HG03378 (cell line): ENCODE data around the gene SLC35F1.
A peak's percentile ranks its signal among the peaks of the same experiment; 100 is the strongest.

ENCODE experiments used
- ATAC-seq: cut with Tn5 transposase; IDR thresholded peaks from one replicate; pipeline ENCODE4 v1.9.1; 2021; ENCODE audit warnings: mild to moderate bottlenecking, moderate library complexity; ENCODE audit not compliant: unreplicated experiment

The SLC35F1 gene

DNA sequence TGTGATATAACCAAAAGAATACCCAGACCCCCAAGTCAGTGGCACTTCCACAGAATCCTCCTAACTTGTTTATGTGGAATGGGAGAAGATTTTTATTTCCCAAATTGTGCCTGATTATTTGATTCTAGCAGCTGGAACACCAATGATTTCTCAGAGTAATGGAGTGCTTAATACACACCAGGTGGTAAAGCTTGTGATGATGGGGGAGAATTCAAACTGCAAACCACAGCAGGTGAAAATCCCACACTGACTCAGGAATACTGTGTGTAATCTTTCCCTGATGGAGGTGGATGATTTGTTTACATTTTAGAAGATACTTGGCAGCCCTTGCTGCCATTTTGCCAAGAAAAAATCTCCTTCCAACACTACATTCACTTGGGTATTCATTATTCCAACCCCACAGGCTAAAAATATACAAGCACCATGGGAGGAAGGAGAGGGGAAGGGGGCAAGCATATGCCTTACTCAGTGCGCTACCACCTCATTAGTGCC lies 428.3 kb downstream of the SLC35F1 start:
- ATAC-seq, result no peak

DNA sequence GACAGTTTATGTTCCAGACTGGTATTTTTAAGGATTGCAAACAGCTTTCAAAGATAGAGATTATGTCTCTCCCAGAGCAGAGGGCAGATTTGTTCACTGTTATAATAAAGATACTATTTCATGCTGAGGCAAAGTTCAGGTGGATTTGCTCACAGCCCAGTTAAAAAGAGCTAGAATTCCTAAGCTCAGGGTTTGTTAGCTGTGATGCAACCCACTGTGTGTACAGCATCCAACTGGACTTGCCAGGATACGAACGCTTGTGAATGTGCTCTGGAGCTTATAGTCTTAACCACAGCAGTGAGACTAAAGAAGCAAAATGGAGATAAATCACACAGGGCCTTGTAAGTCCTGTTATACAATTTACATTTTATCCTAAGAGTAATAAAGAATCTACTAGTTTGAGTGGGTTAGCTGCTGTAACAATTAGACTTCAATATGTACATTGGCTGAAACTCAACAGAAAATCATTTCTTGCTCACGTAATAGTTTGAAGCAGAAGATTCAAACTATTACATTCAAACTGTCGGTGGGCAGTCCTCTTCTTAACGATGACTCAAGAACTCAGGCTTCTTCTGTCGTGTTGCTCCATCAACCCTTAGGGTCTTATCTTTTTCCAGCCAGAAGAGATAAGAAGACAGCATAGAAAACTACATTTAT lies 437.1 kb downstream of the SLC35F1 start:
- ATAC-seq, result no peak

GRCh38 chr6:118350881-118351430 lies 443.9 kb downstream of the SLC35F1 start:
- ATAC-seq, result no peak

DNA sequence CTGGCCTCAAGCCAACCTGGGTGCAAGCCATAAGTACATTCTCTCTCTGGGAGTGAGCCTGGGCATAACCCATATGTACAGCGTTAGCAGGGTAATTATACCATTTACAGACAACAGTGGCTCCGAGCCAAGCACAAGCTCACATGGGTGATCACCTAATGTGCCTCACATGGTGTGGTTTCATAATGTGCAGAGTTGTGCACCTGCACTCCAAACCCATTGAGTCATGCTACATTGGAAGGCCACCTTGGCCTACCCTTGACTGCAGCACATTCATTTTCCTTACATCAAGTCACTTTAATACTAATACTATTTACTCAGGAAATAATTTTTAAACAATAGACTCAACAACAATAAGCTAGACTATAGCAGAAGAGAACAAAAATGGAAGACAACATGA lies 446.5 kb downstream of the SLC35F1 start:
- no peak for ATAC-seq

DNA sequence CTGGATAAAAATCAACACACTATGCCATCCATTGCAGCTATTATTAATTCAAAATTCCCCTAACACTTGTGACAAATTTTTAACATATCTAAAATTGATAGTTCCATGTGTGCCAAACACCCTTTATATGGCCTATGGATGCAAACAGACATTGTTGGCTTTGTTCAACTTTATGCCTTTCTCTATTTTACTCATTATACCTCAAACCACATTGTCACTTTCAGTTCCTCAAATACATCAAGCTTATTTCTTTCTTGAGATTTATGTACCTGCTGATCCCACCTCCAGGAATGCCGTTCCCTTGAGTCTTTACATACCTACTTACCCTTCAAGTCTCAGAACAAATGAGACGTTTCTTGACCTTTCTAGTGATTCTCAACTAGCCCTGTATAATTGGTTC lies 447.6 kb downstream of the SLC35F1 start:
- peak; percentile 99 for ATAC-seq

DNA sequence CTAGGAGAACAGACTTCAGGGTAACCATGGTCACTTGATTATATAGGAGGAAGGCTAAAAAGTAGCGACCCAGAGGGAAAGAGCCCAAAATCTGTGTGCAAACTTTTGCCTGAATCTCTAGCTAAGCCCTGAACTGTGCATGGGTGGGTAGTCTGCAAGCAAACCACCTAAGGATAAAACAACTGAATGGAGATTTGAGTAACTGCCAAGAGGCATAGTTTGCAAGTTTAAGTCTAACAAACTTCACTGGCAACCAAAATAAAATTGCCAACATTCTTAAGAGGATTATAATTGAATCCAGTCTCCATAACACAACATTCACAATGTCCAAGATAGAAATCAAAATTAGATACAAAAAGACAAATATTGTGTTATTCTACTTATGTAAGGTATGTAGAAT lies 449.0 kb downstream of the SLC35F1 start:
- no peak for ATAC-seq

- no peak for ATAC-seq
Observed at GRCh38 chr6:118356686-118357085, 449.6 kb downstream of the SLC35F1 start.
